Smooth muscle cell of trachea (primary cell): Measurements from ENCODE around the gene FAM167B. TPM values are rescaled to one million over a fixed set of nuclear protein-coding genes. Genes with fewer than 3 reads are reported as not detected.

ENCODE experiments used
- total RNA-seq: library from RNA; depleted of rRNA; stranded (reverse); fragments of >200 nt; gene quantifications from 2 replicates; pipeline ENCODE4 v1.2.1, GENCODE V29; 2014

Gene FAM167B
- total RNA-seq, result 0.29 and 0.66 TPM in 2 replicates

DNA sequence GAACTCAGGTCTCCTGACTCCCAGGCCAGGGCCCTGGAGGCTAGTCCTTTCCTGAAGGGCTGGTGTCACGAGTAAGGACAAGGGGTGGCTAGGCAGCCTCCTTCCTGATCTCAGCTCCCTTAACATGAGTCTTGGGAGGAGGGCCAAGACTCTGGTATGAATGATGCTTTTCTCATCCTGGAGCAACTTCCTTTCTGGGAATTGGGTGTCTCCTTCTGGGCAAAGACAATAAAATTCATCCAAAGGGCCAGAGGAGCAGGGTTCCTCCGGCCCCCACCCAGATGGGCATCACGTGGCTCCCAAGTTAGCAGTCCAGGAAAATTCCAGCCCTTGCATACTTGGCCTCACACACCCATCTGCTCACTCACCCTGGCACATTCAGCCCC is at the start of gene FAM167B:
FAM167B (plus strand) TSS at position 335 of the 386 bp plus-strand sequence. CDS start 200 bp downstream, outside the sequence.

DNA sequence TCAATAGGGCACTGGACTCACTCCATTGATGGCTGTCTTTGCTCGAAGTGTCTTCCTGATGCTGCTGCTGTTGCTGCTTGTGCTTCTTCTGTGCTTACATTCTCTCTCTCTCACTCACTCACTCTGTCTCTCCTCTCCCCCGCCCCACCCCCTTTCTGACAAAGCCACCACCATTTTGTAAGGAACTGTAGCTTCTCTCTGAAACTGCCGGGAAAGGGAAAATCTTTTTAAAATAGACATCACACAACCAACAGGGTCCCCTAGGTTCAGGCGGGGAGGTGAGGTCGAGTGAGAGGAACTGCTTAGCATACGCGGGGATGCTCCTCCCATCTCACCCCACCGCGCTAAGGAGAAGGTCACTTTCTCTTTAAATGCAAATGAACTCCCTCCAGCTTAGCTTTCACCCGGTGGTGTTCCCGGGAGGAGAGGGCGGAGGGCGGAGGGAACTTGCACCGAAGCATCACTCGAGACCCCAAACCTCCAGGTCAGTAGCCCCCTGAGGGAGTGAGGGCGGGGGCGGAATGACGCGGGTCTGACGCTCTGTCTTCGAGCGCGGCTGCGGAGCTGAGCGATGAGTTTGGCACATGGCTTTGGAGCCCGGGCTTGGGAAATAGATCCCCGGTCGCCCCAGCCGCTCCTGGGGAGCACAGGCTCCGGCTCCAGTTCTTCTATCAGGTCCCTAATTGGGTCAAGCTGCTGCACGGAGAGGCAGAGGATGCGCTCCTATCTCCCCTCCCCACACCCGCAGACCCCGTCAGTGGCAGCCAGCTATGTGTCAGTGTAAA is 46.6 kb upstream of the FAM167B start, which contains the start of gene CCDC28B:
CCDC28B (plus strand) TSS at position 370 of the 785 bp plus-strand sequence. CDS start 1,341 bp downstream, outside the sequence.

DNA sequence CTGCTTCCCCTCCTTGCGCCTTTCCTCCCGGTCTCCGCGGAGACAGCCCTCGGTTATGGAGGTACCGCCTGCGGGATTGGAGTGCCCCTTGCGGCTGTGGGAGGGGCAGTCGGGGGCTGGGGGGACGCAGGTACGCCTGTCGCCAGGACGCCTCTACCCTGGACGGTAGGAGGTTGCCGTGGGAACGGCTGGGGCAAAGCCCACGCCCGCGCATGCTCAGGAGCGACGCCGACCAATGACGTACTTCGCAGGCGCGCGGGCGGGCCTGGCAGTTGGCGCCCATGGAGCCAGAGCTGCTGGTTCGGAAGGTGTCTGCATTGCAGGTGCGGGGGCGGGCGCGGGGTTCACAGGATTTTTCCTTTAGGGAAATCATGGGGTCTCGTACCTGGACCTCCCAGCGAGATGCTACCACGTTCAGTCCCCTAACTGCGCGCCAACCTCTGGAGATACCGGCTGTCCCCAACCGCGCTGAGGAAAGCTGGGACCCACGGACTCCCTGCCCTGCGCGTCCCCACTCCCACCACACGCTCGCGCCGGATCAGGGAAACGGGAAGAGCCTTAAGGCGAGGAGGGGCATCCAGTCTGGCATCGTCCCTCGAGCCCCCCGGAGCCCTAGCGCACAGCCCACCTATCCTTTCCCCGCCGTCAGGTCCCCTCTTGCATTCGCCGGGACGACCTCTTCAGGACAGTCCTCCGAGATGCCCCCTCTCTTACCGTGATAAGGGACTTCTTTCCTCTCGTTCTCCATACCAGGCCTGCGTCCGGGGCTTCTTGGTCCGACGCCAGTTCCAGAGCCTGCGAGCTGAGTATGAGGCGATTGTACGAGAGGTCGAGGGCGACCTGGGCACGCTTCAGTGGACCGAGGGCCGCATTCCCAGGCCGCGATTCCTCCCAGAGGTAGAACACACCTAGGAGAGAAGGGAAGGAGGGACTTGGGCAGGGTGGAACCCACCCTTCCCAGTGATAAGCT is 41.3 kb upstream of the FAM167B start, which contains the start of gene IQCC:
IQCC (plus strand) TSS at position 271 of the 970 bp plus-strand sequence; CDS start at position 282, 11 bp downstream.

DNA sequence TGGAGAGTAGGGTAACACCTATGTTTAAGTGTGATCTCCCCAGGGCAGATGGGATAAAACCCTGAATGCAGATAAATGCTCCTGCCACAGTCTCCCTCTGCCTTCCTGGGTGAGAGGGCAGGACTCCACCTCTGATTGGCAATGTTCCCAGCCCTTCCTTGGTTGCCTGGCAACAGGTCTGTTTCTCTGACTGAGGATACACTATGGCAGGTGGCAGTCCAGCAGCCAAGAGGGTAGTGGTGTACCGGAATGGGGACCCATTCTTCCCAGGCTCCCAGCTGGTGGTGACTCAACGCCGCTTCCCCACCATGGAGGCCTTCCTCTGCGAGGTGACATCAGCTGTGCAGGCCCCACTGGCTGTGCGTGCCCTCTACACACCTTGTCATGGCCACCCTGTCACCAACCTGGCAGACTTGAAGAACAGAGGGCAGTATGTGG is 38.1 kb upstream of the FAM167B start, which contains the start of gene DCDC2B:
DCDC2B (plus strand) TSS at position 199 of the 438 bp plus-strand sequence; CDS start at position 204, 5 bp downstream.

DNA sequence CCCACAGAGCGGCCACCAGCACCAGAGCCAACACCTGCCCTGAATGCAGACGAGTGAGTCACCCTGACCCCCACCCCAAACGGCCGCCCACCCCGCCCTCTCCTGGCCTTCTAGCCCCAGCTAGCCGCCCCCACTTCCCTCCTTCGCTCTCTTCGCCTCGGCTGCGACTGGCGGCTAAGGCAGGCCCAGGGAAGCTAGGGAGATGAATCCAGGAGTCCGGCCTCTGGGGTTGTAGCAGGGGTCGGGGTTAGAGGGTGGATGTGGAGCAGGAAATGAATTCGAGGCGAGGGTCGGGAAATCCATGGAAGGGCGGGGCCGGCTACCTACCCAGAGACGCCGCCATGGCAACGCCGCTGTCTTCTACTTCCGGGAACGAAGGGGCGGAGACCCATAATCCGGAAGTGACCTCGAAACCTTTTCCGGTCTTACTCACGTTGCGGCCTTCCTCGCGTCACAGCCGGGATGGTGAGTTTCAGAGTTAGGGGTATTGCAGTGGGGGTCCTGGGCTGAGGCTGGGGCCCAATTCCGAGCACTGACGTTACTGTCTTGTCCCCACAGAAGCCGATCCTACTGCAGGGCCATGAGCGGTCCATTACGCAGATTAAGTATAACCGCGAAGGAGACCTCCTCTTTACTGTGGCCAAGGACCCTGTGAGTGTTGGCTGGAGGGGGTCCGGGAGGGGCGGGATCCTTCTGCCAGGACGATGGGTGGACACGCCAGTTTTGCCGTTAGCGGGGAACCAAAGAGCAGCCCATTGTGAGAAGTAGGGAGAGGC is 24.9 kb upstream of the FAM167B start, which contains the start of the genes EIF3I and TMEM234:
EIF3I (plus strand) TSS at position 428 of the 776 bp plus-strand sequence; CDS start at position 463, 35 bp downstream.
TMEM234 (minus strand) TSS at position 374 of the 776 bp plus-strand sequence; CDS start at position 343, 31 bp downstream.

DNA sequence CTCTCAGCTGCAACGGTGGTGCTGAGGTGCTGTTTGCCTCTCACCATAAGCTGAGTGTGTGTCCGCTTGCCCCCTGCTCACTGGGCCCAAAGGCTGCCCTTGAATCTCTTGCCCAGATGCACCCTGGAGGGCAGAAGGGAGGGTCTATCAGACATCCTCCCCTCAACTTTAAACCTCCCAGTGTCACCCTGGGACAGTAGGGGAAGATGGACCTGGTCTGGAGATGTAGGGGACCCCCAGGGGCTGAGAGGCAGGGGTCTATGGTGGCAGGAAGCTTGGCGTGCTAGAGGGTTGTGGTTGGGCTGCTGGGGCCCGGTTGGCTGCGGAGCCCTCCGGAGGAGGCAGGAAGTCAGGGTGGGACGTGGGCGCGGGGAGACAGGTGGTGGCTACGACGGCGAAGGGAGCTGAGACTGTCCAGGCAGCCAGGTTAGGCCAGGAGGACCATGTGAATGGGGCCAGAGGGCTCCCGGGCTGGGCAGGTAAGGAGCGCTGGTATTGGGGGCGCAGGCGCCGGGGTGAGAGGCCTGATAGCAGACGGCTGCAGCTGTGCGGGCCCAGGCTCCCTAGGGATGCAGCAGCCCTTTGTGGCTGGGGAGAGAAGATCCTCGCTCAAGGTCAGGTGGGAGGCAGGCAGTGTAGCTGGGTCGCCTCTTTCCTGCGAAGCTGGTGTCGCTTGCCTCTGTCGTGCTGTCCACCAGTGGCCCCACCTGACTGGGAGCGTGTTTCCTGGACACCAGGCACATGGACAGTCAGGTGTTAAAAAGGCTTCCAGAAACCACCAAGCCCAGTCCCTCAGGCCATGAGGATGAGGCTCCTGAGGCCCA is 4.1 kb downstream of the FAM167B start, which contains the start of gene LCK:
LCK (plus strand) TSS at position 373 of the 824 bp plus-strand sequence. CDS start 23,065 bp downstream, outside the sequence.

DNA sequence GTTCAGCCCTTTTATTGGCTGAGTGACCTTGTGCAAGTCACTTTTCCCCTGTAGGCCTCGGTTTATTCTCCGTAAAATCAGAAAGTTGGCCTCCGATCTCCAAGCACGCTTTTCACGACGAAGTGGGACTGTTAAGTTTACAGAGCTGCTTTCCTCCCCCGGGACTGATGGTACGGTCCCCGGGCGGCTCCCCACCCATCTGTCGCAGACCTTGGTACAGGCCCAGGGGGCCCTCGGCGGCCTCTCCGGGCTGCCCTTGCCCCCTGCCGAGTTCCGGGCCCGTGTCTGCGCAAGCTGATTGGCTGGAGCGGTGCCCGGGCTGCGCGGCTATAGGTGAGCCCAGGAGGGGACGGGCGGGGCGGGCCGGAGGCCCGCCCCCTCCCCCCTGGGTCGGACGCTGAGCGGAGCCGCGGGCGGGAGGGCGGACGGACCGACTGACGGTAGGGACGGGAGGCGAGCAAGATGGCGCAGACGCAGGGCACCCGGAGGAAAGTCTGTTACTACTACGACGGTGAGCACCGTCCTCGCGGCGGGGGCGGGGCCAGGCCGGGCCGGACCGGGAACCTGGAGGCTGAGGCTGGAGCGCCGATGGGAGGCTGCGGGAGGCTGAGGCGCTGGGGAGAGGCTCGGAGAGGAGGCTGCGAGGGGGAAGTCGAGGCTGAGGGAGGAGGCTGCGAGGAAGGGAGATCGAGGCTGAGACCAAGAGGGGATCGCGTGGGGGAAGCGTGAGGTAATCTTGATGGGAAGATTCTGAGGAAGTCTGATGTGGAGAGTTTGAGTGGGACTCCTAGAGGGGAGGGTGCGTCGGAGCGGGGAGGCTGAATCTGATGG is 44.9 kb downstream of the FAM167B start, which contains the start of gene HDAC1:
HDAC1 (plus strand) TSS at position 376 of the 831 bp plus-strand sequence; CDS start at position 463, 87 bp downstream.

Other genes with a start within 250 kb of the FAM167B start
- gene KHDRBS1, start 233.4 kb upstream of the FAM167B start, total RNA-seq, result 52.9 and 108 TPM in 2 replicates
- gene TMEM39B, start 174.3 kb upstream of the FAM167B start, total RNA-seq, result 5.5 and 7.1 TPM in 2 replicates
- 39.9 and 47.5 TPM in 2 replicates for gene KPNA6, start 139.2 kb upstream of the FAM167B start, total RNA-seq
- gene TXLNA, start 67.5 kb upstream of the FAM167B start, total RNA-seq, result 81.4 and 120 TPM in 2 replicates
- 8.1 and 12.4 TPM in 2 replicates for gene CCDC28B, start 46.6 kb upstream of the FAM167B start, total RNA-seq
- gene IQCC, start 41.6 kb upstream of the FAM167B start, total RNA-seq, result 1.5 and 2.0 TPM in 2 replicates
- gene DCDC2B, start 38.1 kb upstream of the FAM167B start, total RNA-seq, result not detected in 2 replicates
- 20.5 and 22.3 TPM in 2 replicates for gene TMEM234, start 24.9 kb upstream of the FAM167B start, total RNA-seq
- 426 and 471 TPM in 2 replicates for gene EIF3I, start 24.8 kb upstream of the FAM167B start, total RNA-seq
- not detected in 2 replicates for gene LCK, start 4.0 kb downstream of the FAM167B start, total RNA-seq
- gene HDAC1, start 44.9 kb downstream of the FAM167B start, total RNA-seq, result 89.2 and 99.5 TPM in 2 replicates
- gene MARCKSL1, start 89.0 kb downstream of the FAM167B start, total RNA-seq, result 7.3 and 20.5 TPM in 2 replicates
- gene FAM229A, start 115.3 kb downstream of the FAM167B start, total RNA-seq, result 1.6 and 2.3 TPM in 2 replicates
- 1.0 and 1.3 TPM in 2 replicates for gene TSSK3, start 115.3 kb downstream of the FAM167B start, total RNA-seq
- gene BSDC1, start 147.2 kb downstream of the FAM167B start, total RNA-seq, result 60.7 and 70.0 TPM in 2 replicates
- gene ZBTB8B, start 217.8 kb downstream of the FAM167B start, total RNA-seq, result not detected in 2 replicates